Stomach (tissue), 4 donors: ENCODE data around the gene SH3PXD2A.

Experiments used
- EP300 ChIP-seq: sonication (generic); formaldehyde crosslinking; IDR thresholded peaks from one replicate; pipeline ENCODE4 v1.6.1; 2017; ENCODE audit warnings: antibody characterized with exemption
- POLR2AphosphoS5 ChIP-seq, 3 donors: sonication (generic); formaldehyde crosslinking; IDR thresholded peaks; one replicate each; pipeline ENCODE4 v1.6.1; 2016; ENCODE audit warnings: antibody characterized with exemption in 3 of 3
- TF ChIP-seq, protein P1 (sequence below), 7 experiments: fragments of 450-650 bp in 4 of 7; fragments of 200-600 bp in 3 of 7; sonication (generic) in 3 of 7; IDR thresholded peaks; one replicate each; pipeline ENCODE4 v1.5.1; 2016 to 2019; ENCODE audit warnings: antibody characterized with exemption in 7 of 7, control low read depth in 2 of 7, mild to moderate bottlenecking in 1 of 7

DNA sequence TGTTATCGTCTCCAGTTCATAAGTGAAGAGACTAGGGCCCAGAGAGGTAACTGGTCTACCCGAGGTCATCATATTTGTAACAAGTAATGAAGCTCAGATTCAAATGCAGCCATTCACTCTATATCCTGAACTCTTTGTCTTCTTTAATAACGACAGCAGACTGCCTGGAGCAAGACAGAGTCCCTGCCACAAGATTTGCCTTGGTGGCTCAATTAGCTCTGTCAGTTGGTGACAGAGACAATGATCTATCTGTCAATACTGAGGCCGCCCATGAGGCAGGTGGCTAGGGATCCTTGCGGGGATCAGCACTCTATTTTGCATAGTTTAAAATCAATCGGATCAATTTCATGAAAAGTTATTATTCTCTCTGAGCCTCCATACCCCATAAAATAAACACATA is 43.9 kb downstream of the SH3PXD2A start:
- TF ChIP-seq EP300 (no peak), POLR2AphosphoS5 (IDR thresholded peaks at IDR 0.05) (no peak)
- TF ChIP-seq, protein P1, sequence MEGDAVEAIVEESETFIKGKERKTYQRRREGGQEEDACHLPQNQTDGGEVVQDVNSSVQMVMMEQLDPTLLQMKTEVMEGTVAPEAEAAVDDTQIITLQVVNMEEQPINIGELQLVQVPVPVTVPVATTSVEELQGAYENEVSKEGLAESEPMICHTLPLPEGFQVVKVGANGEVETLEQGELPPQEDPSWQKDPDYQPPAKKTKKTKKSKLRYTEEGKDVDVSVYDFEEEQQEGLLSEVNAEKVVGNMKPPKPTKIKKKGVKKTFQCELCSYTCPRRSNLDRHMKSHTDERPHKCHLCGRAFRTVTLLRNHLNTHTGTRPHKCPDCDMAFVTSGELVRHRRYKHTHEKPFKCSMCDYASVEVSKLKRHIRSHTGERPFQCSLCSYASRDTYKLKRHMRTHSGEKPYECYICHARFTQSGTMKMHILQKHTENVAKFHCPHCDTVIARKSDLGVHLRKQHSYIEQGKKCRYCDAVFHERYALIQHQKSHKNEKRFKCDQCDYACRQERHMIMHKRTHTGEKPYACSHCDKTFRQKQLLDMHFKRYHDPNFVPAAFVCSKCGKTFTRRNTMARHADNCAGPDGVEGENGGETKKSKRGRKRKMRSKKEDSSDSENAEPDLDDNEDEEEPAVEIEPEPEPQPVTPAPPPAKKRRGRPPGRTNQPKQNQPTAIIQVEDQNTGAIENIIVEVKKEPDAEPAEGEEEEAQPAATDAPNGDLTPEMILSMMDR (IDR thresholded peaks at IDR 0.05), result no peak
